ENCODE data around the gene ZNF189.

The ZNF189 gene

GRCh38 chr9:101398068-101398929, at the start of gene ZNF189, which contains the start of gene MRPL50:
Gene ZNF189 (plus strand): TSS chr9:101398851. CDS start chr9:101399157, 306 bp downstream.
Gene MRPL50 (minus strand): TSS chr9:101398618. CDS start chr9:101398592, 26 bp downstream.
- peak; percentile 97 for DNase-seq

GRCh38 chr9:101350285-101350684, 48.4 kb upstream of the ZNF189 start:
- DNase-seq: no peak

GRCh38 chr9:101352892-101353463, 45.7 kb upstream of the ZNF189 start:
- DNase-seq: no peak

GRCh38 chr9:101353683-101354082, 45.0 kb upstream of the ZNF189 start:
- DNase-seq: no peak

GRCh38 chr9:101354143-101354764, 44.4 kb upstream of the ZNF189 start:
- DNase-seq: no peak

GRCh38 chr9:101354765-101355708, 43.6 kb upstream of the ZNF189 start:
- no peak for DNase-seq

GRCh38 chr9:101356619-101357018, 42.0 kb upstream of the ZNF189 start:
- no peak for DNase-seq

GRCh38 chr9:101359679-101360078, 39.0 kb upstream of the ZNF189 start:
- no peak for DNase-seq

GRCh38 chr9:101360647-101361046, 38.0 kb upstream of the ZNF189 start:
- DNase-seq: no peak

GRCh38 chr9:101362450-101362849, 36.2 kb upstream of the ZNF189 start:
- DNase-seq: no peak

- no peak for DNase-seq
Measured at GRCh38 chr9:101365181-101365580, 33.5 kb upstream of the ZNF189 start.

- DNase-seq: no peak
Measured at GRCh38 chr9:101366038-101366756, 32.5 kb upstream of the ZNF189 start.

GRCh38 chr9:101367323-101367722, 31.3 kb upstream of the ZNF189 start:
- DNase-seq: no peak

- DNase-seq: no peak
Measured at GRCh38 chr9:101369286-101369685, 29.4 kb upstream of the ZNF189 start.

GRCh38 chr9:101369884-101370531, 28.6 kb upstream of the ZNF189 start:
- no peak for DNase-seq

- DNase-seq: no peak
Measured at GRCh38 chr9:101371813-101372212, 26.8 kb upstream of the ZNF189 start.

- no peak for DNase-seq
Measured at GRCh38 chr9:101372327-101373118, 26.1 kb upstream of the ZNF189 start.

- DNase-seq: no peak
Measured at GRCh38 chr9:101375546-101375945, 23.1 kb upstream of the ZNF189 start.

- DNase-seq: no peak
Measured at GRCh38 chr9:101376111-101376848, 22.4 kb upstream of the ZNF189 start.

GRCh38 chr9:101380295-101380694, 18.4 kb upstream of the ZNF189 start:
- no peak for DNase-seq
